ENCODE data around the gene UBXN1.

DNA sequence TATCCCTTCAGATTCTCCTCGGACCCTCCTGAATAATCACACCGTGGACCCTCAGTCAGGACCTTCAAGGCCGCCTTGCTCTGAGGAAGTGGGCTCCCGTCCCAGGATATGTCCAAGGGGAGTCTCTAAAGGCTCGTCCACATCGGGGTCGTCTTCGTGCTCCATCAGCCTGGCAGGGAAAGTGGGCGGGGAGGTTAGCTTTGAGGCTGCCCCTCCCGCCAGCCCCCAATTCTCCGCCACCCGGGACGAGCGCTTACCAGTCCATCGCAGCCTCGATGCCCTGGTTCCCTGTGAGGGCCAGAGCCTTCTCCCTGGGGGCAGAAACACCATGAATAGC, 472 bp downstream of the UBXN1 start:
- TF ChIP-seq POLR2A (IDR thresholded peaks at IDR 0.05) (no peak), EP300 (IDR thresholded peaks at IDR 0.05) (no peak)
- TF ChIP-seq, protein P1, sequence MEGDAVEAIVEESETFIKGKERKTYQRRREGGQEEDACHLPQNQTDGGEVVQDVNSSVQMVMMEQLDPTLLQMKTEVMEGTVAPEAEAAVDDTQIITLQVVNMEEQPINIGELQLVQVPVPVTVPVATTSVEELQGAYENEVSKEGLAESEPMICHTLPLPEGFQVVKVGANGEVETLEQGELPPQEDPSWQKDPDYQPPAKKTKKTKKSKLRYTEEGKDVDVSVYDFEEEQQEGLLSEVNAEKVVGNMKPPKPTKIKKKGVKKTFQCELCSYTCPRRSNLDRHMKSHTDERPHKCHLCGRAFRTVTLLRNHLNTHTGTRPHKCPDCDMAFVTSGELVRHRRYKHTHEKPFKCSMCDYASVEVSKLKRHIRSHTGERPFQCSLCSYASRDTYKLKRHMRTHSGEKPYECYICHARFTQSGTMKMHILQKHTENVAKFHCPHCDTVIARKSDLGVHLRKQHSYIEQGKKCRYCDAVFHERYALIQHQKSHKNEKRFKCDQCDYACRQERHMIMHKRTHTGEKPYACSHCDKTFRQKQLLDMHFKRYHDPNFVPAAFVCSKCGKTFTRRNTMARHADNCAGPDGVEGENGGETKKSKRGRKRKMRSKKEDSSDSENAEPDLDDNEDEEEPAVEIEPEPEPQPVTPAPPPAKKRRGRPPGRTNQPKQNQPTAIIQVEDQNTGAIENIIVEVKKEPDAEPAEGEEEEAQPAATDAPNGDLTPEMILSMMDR (IDR thresholded peaks at IDR 0.05), result no peak

Data from tibial nerve (tissue), 4 donors.